ENCODE results near the gene SERGEF. TPM values are rescaled to one million over a fixed set of nuclear protein-coding genes. Genes with fewer than 3 reads are reported as not detected.

Gene SERGEF
- polyA plus RNA-seq, 1 experiment: 18.1 TPM

DNA sequence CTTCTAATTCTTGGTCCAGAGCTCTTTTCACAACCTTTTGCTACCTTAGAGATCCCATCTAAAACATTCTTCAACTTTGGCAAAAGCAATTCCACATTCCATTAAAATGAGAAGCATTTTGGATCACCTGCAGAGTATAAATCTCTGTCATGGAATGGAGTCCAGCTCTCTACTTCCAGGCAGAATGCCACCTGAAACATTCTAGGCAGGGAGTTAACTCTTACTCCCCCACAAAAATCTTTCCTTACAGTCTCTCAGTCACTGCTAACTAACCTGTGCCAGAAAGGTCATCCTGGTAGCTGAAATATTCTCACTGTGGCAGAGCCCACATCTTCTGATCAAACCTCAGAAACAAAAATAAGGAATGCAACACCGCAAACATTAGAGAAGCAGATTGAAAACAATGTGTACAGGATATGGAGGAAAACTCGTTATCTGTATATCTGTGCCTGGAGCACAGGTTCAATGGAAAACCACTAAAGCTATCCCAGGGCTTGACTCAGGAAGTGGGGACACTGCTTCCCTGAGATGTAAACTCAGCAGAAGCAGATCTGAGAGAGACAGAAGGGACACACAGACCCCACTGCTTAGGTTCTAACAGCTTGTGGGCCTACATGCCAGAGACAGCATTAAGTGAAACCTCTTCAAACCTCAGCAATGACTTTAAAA is 199.3 kb downstream of the SERGEF start:
- no peaks in the 10 kb centered on the region for H3K27me3 ChIP-seq (ENCODE audit: control insufficient read depth, insufficient read depth, low read length)
- no peaks in the 10 kb centered on the region for H3K9me3 ChIP-seq (ENCODE audit: control insufficient read depth, insufficient read depth, low read length)
- H3K4me3 ChIP-seq (ENCODE audit: low read depth, low read length): no peak overlapping the region
- POLR2A ChIA-PET: interaction anchor here (0.6 kb wide), 1 partner anchor 523 kb away, joined by 3 read pairs; no protein-coding TSS in a partner anchor
- no peak for DNase-seq (ENCODE audit: low read depth, low spot score)
- TF ChIP-seq, protein P1, sequence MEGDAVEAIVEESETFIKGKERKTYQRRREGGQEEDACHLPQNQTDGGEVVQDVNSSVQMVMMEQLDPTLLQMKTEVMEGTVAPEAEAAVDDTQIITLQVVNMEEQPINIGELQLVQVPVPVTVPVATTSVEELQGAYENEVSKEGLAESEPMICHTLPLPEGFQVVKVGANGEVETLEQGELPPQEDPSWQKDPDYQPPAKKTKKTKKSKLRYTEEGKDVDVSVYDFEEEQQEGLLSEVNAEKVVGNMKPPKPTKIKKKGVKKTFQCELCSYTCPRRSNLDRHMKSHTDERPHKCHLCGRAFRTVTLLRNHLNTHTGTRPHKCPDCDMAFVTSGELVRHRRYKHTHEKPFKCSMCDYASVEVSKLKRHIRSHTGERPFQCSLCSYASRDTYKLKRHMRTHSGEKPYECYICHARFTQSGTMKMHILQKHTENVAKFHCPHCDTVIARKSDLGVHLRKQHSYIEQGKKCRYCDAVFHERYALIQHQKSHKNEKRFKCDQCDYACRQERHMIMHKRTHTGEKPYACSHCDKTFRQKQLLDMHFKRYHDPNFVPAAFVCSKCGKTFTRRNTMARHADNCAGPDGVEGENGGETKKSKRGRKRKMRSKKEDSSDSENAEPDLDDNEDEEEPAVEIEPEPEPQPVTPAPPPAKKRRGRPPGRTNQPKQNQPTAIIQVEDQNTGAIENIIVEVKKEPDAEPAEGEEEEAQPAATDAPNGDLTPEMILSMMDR (IDR thresholded peaks at IDR 0.05; ENCODE audit: low read depth, low read length): no peak
- CTCF ChIA-PET: interaction anchor here (1.8 to 2.0 kb wide), 2 partner anchors 83 to 160 kb away, joined by 5 read pairs; no protein-coding TSS in a partner anchor
- H3K27ac ChIP-seq (ENCODE audit: low read depth, low read length): no peak overlapping the region

DNA sequence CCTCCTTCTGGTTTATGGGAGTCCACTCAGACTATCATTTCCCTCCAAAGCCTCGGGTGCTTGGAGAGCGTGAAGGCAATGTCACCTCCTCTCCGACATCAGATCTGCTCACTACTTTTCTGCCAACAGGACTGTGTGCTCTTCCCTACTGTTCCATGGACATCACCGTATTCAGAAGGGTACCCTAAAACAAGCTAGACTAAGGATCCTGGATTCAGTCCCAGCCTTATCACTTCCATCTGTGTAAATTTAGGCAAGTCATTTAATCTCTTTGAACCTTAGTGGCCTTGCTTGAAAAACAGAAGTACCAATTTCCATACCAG is 200.0 kb downstream of the SERGEF start:
- POLR2A ChIA-PET: interaction anchor here (0.6 kb wide), 1 partner anchor 523 kb away, joined by 3 read pairs; no protein-coding TSS in a partner anchor
- Histone ChIP-seq H3K27me3 (ENCODE audit: control insufficient read depth, insufficient read depth, low read length) (no peaks in the 10 kb centered on the region), H3K9me3 (ENCODE audit: control insufficient read depth, insufficient read depth, low read length) (no peaks in the 10 kb centered on the region; the same call in 1 of the 2 replicates), H3K27ac (ENCODE audit: low read depth, low read length) (no peak overlapping the region), H3K4me3 (ENCODE audit: low read depth, low read length) (no peak overlapping the region)
- CTCF ChIA-PET: interaction anchor here (1.8 to 2.0 kb wide), 2 partner anchors 82 to 160 kb away, joined by 5 read pairs; no protein-coding TSS in a partner anchor
- TF ChIP-seq, protein P1 (IDR thresholded peaks at IDR 0.05; ENCODE audit: low read depth, low read length): no peak
- DNase-seq (ENCODE audit: low read depth, low spot score): no peak

DNA sequence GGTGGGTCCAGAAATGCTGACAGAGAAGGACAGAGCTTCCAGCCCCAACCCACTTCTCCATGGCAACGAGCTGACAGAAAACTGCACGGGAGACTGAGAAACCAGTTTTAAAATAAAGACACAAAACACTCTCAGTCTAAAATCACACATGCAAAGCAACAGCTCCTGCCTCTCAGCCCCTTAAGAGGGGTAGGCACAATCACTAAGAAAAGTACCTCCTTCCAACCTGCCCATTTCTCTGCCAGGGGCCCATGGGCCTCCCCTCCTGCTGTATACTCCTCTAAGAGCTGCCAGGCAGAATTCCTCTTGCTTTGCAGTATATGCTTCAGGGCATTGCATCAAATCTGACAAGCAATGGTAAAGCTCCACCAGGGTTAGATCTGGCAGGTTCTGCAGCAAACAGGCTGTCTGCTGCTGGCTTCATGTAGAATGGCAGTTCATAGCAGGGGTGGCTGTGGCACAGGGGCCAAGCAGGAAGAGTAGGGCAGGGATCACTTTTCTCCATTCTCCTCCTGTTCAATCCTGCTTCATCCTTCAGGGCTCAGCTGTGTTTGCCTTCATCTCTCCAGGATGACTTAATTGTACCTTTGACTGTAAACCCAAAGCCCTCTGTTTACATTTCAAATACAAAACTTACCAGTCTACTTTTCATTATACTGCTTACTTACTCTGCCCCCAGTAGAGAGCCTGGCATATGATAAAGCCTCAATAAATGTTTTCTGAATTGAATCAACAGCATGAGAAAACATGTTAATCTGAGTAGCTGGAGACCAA is 200.6 kb downstream of the SERGEF start:
- Histone ChIP-seq H3K9me3 (ENCODE audit: control insufficient read depth, insufficient read depth, low read length) (no peaks in the 10 kb centered on the region; the same call in 1 of the 2 replicates), H3K27me3 (ENCODE audit: control insufficient read depth, insufficient read depth, low read length) (no peaks in the 10 kb centered on the region), H3K4me3 (ENCODE audit: low read depth, low read length) (no peak overlapping the region), H3K27ac (ENCODE audit: low read depth, low read length) (no peak overlapping the region)
- ChIA-PET POLR2A (no interaction called here), CTCF (interaction anchor here (1.1 to 2.0 kb wide), 3 partner anchors 30 to 161 kb away, joined by 3 to 5 read pairs (median 5); no protein-coding TSS in a partner anchor)
- DNase-seq (ENCODE audit: low read depth, low spot score): no peak
- TF ChIP-seq, protein P1 (IDR thresholded peaks at IDR 0.05; ENCODE audit: low read depth, low read length): no peak

DNA sequence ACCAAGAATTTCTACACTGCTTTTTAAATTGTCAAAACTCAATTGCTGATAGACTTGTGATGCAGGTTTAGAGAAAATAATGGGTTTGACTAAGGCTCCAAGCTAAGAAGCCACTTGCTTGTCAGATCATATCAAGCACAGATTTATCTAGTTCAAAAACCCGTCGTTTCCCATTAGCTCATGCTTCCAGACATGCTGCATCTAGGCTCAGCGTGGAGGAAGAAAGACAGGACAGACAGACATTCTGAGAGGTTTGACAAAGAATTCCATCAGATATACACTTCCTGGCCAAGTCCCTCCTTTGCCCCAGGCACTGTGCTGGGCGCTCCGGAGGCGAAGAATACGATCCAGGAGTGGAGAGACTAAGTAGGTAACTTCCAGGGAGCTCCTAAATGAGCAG is 201.5 kb downstream of the SERGEF start:
- ChIA-PET CTCF (interaction anchor here (1.1 kb wide), 1 partner anchor 31 kb away, joined by 3 read pairs; no protein-coding TSS in a partner anchor), POLR2A (no interaction called here)
- no peak overlapping the region for H3K27ac ChIP-seq (ENCODE audit: low read depth, low read length)
- DNase-seq (ENCODE audit: low read depth, low spot score): no peak
- TF ChIP-seq, protein P1 (IDR thresholded peaks at IDR 0.05; ENCODE audit: low read depth, low read length): no peak
- no peaks in the 10 kb centered on the region for H3K27me3 ChIP-seq (ENCODE audit: control insufficient read depth, insufficient read depth, low read length)
- no peak overlapping the region for H3K4me3 ChIP-seq (ENCODE audit: low read depth, low read length)
- no peaks in the 10 kb centered on the region; the same call in 1 of the 2 replicates for H3K9me3 ChIP-seq (ENCODE audit: control insufficient read depth, insufficient read depth, low read length)

DNA sequence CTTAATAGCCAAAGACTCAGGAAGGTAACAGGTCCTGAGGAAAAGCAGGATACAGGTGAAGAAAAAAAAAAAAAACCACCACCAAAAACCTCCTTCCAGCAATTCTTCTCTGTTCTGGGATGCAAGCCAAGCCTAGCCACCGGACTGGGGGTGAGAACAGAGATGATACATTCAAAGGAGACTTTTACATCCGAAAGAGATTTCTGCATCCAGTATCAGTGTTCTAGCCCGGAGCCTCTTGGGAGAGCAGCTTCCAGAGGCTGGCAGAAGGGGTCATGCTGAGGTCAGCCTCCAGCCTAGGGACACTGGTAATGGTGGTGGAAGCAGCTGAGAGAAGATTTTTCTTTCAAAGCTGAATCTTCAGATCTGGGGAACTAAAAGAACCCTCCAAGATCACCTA is 202.1 kb downstream of the SERGEF start:
- DNase-seq (ENCODE audit: low read depth, low spot score): no peak
- TF ChIP-seq, protein P1 (IDR thresholded peaks at IDR 0.05; ENCODE audit: low read depth, low read length): no peak
- H3K4me3 ChIP-seq (ENCODE audit: low read depth, low read length): no peak overlapping the region
- ChIA-PET POLR2A (no interaction called here), CTCF (interaction anchor here (1.2 kb wide), 1 partner anchor 80 kb away, joined by 3 read pairs; no protein-coding TSS in a partner anchor)
- no peaks in the 10 kb centered on the region for H3K27me3 ChIP-seq (ENCODE audit: control insufficient read depth, insufficient read depth, low read length)
- H3K9me3 ChIP-seq (ENCODE audit: control insufficient read depth, insufficient read depth, low read length): no peaks in the 10 kb centered on the region; the same call in 1 of the 2 replicates
- no peak overlapping the region for H3K27ac ChIP-seq (ENCODE audit: low read depth, low read length)

All from AG04450 (cell line).